GM12878 (cell line): ENCODE data around the gene WWP2. TPM values are rescaled to one million over a fixed set of nuclear protein-coding genes. Genes with fewer than 3 reads are reported as not detected.

Experiments used
- ATAC-seq: fragments of 200-7000 bp; cut with Tn5 transposase; 3 replicates; pipeline ENCODE4 v1.9.1; 2020; ENCODE audit warnings: mild to moderate bottlenecking, moderate library complexity
- BruUV-seq: library from RNA; stranded (reverse); fragments of 400-500 nt; replicated peaks from 2 replicates; lab custom pipeline; 2021; lab: Mats Ljungman, UMichigan
- CTCF ChIA-PET: fragments of 300-600 bp; sonication (Branson Sonifier 250); formaldehyde crosslinking; extraction: SDS; loops from one replicate; lab custom pipeline; 2021; ENCODE audit warnings: inconsistent platforms; lab: Yijun Ruan, JAX
- POLR2A ChIA-PET: fragments of 350-600 bp; formaldehyde crosslinking; extraction: SDS; loops from one replicate; lab custom pipeline; 2021; ENCODE audit warnings: inconsistent platforms; lab: Charles Lee
- RAD21 ChIA-PET: fragments of 300-600 bp; sonication (Branson Sonifier 250); formaldehyde crosslinking; loops from one replicate; lab custom pipeline; 2023; ENCODE audit warnings: antibody characterized with exemption; ENCODE audit not compliant: unreplicated experiment; lab: Charles Lee
- SMC1A ChIA-PET: fragments of 300-600 bp; sonication (Branson Sonifier 250); formaldehyde crosslinking; loops from one replicate; lab custom pipeline; 2023; ENCODE audit not compliant: unreplicated experiment, uncharacterized antibody; lab: Charles Lee
- DNase-seq: peaks from one replicate; pipeline ENCODE4 v3.0.0-alpha.2; 2011; ENCODE audit warnings: low read depth, low spot score
- FAIRE-seq: peaks from 3 replicates; lab custom pipeline; 2011; peaks lifted over from hg19 to GRCh38; lab: Jason Lieb, UNC
- H2AFZ ChIP-seq: 2 replicates; pipeline ENCODE4 v1.6.0; 2011; ENCODE audit warnings: low read depth, low read length, control low read depth; ENCODE audit not compliant: control insufficient read depth
- H3K27ac ChIP-seq: 2 replicates; pipeline ENCODE4 v1.5.1; 2011; ENCODE audit warnings: control low read depth; ENCODE audit not compliant: control insufficient read depth, insufficient read depth
- H3K27me3 ChIP-seq, 2 experiments: replicated peaks in 1 of 2; 2 replicates each; pipeline versions ENCODE4 v1.6.0 to v1.6.1; 2011; ENCODE audit warnings: low read length in 1 of 2; ENCODE audit not compliant: control insufficient read depth in 2 of 2, insufficient read depth in 2 of 2
- H3K36me3 ChIP-seq, 2 experiments: 2 replicates each; pipeline ENCODE4 v1.5.1; 2011; ENCODE audit warnings: low read length in 1 of 2; ENCODE audit not compliant: control insufficient read depth in 2 of 2, insufficient read depth in 2 of 2
- H3K4me1 ChIP-seq: 2 replicates; pipeline ENCODE4 v1.6.1; 2011; ENCODE audit warnings: mild to moderate bottlenecking, low read length, moderate library complexity, mixed read lengths; ENCODE audit not compliant: control insufficient read depth, insufficient read depth
- H3K4me2 ChIP-seq: 2 replicates; pipeline ENCODE4 v1.6.0; 2011; ENCODE audit warnings: control low read depth; ENCODE audit not compliant: control insufficient read depth, insufficient read depth
- H3K4me3 ChIP-seq: fragments of 200-600 bp; sonication (generic); 2 replicates; pipeline ENCODE4 v1.5.1; 2016
- H3K79me2 ChIP-seq: 2 replicates; pipeline ENCODE4 v1.6.0; 2011; ENCODE audit warnings: low read length; ENCODE audit not compliant: control insufficient read depth, insufficient read depth
- H3K9ac ChIP-seq: 2 replicates; pipeline ENCODE4 v1.8.0; 2011; ENCODE audit warnings: low read length, control low read depth, mixed read lengths; ENCODE audit not compliant: control insufficient read depth, insufficient read depth
- H3K9me3 ChIP-seq: replicated peaks from 3 replicates; pipeline ENCODE4 v1.5.1; 2011; ENCODE audit warnings: mild to moderate bottlenecking, low read length; ENCODE audit not compliant: control insufficient read depth, insufficient read depth
- H4K20me1 ChIP-seq: 2 replicates; pipeline ENCODE4 v1.6.0; 2011; ENCODE audit not compliant: control insufficient read depth, insufficient read depth
- NFIC ChIP-seq: IDR thresholded peaks from 2 replicates; pipeline ENCODE4 v1.6.1; 2012; ENCODE audit warnings: low read depth, mild to moderate bottlenecking, inconsistent platforms, low read length, moderate library complexity
- ZNF687 ChIP-seq: fragments of 450-650 bp; IDR thresholded peaks from 2 replicates; pipeline ENCODE4 v1.6.1; 2017; ENCODE audit warnings: mild to moderate bottlenecking, moderate library complexity
- WGBS: methylation state at CpG from one replicate; pipeline ENCODE4 v1.1.6; 2016; ENCODE audit warnings: low lambda C conversion rate; ENCODE audit not compliant: insufficient replicate concordance, insufficient coverage; ENCODE audit errors: missing lambda C conversion rate; 5-methylcytosine and 5-hydroxymethylcytosine counted together
- in situ Hi-C: fragments of 300-500 bp; cut with MboI; formaldehyde crosslinking; loops from 9 replicates; pipeline ENCODE4 v1.14.3; 2018; ENCODE audit warnings: mixed read lengths
- intact Hi-C: fragments of 100-400 bp; cut with micrococcal nuclease; formaldehyde crosslinking; loops from one replicate; pipeline ENCODE4 v1.14.2; 2022; ENCODE audit not compliant: unreplicated experiment
- polyA plus RNA-seq, 11 experiments: library from polyadenylated mRNA; depleted of rRNA in 4 of 11; unstranded in 6 of 11; stranded (reverse) in 5 of 11; fragments of >200 nt; fragmentation: Nextera tagmentation in 4 of 11; fragmentation: Illumina TruSeq in 1 of 11; extraction: Ambion mirVana in 4 of 11; extraction: Trizol in 1 of 11; gene quantifications; 1 replicate in 1 of 11; 2 replicates in 10 of 11; pipeline versions ENCODE4 v1.2.1 to v1.2.3, GENCODE V29; 2011 to 2016; ENCODE audit warnings: inconsistent platforms in 2 of 11, missing spikeins in 2 of 11, low read depth in 1 of 11
- total RNA-seq, 4 experiments: library from RNA; depleted of rRNA in 3 of 4; stranded (reverse); fragments of >200 nt in 3 of 4; fragmentation: Illumina TruSeq in 1 of 4; extraction: Trizol in 1 of 4; gene quantifications; 2 replicates each; pipeline versions ENCODE4 v1.2.1 to v1.2.3, GENCODE V29; 2013 to 2021

The WWP2 gene
- total and polyA plus RNA-seq, 10 of the 15 experiments (the other 5 are each of a cell fraction or from before 2014, with no cell fraction given) = 2.8 to 47.0 (median 23.8) TPM

DNA sequence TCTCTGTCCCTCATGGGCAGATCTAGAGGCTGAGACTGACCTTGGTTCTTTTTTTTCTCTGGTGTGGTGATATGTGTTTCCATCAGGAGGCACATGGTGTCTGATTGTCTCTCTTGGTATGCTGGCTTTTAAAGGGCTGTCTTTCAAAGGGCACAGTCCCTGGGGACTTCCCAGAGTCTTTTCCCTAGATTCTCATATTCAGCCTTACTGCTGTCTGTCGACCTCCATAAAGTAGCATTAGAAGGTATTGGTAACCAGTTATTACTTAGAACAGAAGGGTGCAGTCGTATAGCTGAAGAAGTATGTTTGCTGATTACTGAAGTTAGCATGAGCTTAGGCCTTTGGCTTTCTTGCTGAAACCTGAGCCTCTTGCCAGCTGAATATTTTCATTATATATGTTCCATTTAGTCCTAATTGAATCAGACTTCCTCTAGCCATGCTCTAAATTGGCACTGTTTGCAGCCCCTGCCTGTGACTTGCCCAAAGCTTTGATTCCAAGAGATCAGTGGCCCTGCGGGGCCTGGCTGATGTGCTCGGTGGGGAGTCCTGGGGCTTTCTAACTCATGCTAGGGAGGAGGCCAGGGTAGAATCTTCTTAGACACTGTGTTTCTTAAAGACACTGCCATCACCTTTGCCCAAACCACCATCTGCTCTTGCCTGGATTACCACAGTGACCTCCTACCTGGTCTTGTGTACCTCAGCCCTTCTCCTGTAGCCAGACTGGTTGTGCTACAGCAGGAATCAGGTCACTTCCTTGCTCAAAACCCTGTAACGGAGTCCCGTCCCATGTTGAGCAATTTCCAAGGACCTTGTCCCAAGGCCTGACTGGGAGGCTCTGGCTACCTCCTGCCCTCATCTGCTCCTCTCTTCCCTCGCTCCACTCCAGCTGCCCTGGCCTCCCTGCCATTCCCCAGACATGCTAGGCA is 71.5 kb downstream of the WWP2 start:
- Histone ChIP-seq H4K20me1 (no peaks in the 10 kb centered on the region), H3K27ac (no peak overlapping the region), H2AFZ (no peak overlapping the region), H3K4me3 (no peak overlapping the region), H3K4me2 (no peak overlapping the region), H3K79me2 (no peaks in the 10 kb centered on the region), H3K9ac (no peak overlapping the region), H3K9me3 (no peaks in the 10 kb centered on the region), H3K36me3 (no peaks in the 10 kb centered on the region), H3K4me1 (peaks cover 2% of the 10 kb centered on the region; the same call in 1 of the 2 replicates), H3K27me3 (no peaks in the 10 kb centered on the region)
- FAIRE-seq = no peak
- ChIA-PET POLR2A (no interaction called here), SMC1A (interaction anchor here (1.0 to 1.7 kb wide), 3 partner anchors 8 to 63 kb away, joined by 3 to 5 read pairs (median 4); no protein-coding TSS in a partner anchor), RAD21 (interaction anchor here (0.7 to 1.0 kb wide), 2 partner anchors 8 to 25 kb away, joined by 3 to 5 read pairs; no protein-coding TSS in a partner anchor), CTCF (interaction anchor here (1.5 to 1.6 kb wide), 2 partner anchors 38 to 97 kb away, joined by 4 to 6 read pairs; no protein-coding TSS in a partner anchor)
- ATAC-seq = no peak; the same call in 1 of the 3 replicates
- in situ Hi-C loops = no loop called here
- intact Hi-C loops = no loop called here
- TF ChIP-seq ZNF687 (0 out of 2 replicates have a peak, but pooled peaks have one; percentile 40), NFIC (no peak)
- WGBS = 81% methylated on average over 7 of the region's 7 CpGs
- DNase-seq = no peak
- no TSS peak for BruUV-seq
